ENCODE data around the gene RASL12.
"Not testable (repeated sequence)": the region's sequence is repeated elsewhere in the genome, so short reads cannot be mapped to it uniquely, and the experiment has no call there.

The RASL12 gene

DNA sequence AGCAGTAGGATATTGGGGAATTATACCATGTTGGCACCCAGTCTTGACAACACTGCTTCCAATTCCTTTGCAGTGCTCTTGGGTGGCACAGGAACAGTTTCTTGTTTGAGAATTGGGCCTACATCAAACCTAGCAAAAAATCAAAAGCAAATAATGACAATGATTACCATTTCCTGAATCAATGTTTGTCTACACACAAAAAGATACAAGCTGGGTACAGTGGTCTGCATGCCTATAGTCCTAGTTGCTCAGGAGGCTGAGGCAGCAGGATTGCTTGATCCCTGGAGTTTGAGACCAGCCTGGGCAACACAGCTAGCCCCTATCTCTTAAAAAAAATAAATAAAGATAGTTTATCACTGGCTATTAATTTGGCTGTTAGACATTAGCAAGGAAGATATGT, 46.3 kb downstream of the RASL12 start:
- TF ChIP-seq POLR2A (IDR thresholded peaks at IDR 0.05; ENCODE audit: low read depth, low read length), result no peak
- no peak for DNase-seq (ENCODE audit: insufficient read length, low spot score)
- no peak for FAIRE-seq

- no peak for FAIRE-seq
- no peak for TF ChIP-seq POLR2A (IDR thresholded peaks at IDR 0.05; ENCODE audit: low read depth, low read length)
- no peak for DNase-seq (ENCODE audit: insufficient read length, low spot score)
These were observed 47.4 kb downstream of the RASL12 start for GRCh38 chr15:65020419-65020818.

- not testable (repeated sequence) for DNase-seq (ENCODE audit: insufficient read length, low spot score); FAIRE-seq
These were observed 56.6 kb downstream of the RASL12 start for GRCh38 chr15:65011198-65011597.

DNA sequence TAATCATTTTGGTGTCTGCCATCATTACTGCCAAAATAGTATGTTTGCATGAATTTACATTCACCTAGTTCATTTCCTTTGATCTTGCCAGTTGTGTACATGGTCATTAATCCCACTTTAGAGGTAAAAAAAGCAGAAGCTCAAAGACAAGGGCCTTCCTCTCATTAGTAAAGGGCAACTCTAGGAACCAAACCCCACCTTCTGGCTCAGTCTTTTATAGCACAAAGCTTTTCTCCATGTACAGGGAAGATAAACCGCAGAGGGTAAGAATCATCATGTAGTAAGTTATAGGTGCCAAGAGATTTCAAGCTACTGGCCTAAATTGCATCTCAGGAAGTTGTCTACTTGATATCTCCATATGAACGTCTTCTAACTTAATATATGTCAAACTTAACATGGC, 58.8 kb downstream of the RASL12 start:
- DNase-seq (ENCODE audit: insufficient read length, low spot score) (no peak), FAIRE-seq (no peak)

GRCh38 chr15:65006876-65007275, 60.9 kb downstream of the RASL12 start:
- no peak for FAIRE-seq
- no peak for DNase-seq (ENCODE audit: insufficient read length, low spot score)
- TF ChIP-seq POLR2A (IDR thresholded peaks at IDR 0.05; ENCODE audit: low read depth, low read length), result no peak

More for the DNA sequence above, 58.8 kb downstream of the RASL12 start:
- TF ChIP-seq POLR2A (IDR thresholded peaks at IDR 0.05; ENCODE audit: low read depth, low read length), result no peak

- DNase-seq (ENCODE audit: insufficient read length, low spot score) (no peak), FAIRE-seq (no peak)
- TF ChIP-seq POLR2A (IDR thresholded peaks at IDR 0.05; ENCODE audit: low read depth, low read length), result no peak
These were observed 62.8 kb downstream of the RASL12 start for GRCh38 chr15:65004993-65005392.

All from H54 (cell line).